K562 (cell line): ENCODE results near the gene IGSF21. TPM values are rescaled to one million over a fixed set of nuclear protein-coding genes. Genes with fewer than 3 reads are reported as not detected.

Source experiments
- ATAC-seq: fragments of 200-7000 bp; cut with Tn5 transposase; 3 replicates; pipeline ENCODE4 v1.9.1; 2020; ENCODE audit warnings: moderate library complexity
- BruUV-seq: library from RNA; stranded (reverse); fragments of 400-500 nt; replicated peaks from 2 replicates; lab custom pipeline; 2021; lab: Mats Ljungman, UMichigan
- CTCF ChIA-PET: fragments of 300-600 bp; formaldehyde crosslinking; extraction: SDS; loops from one replicate; lab custom pipeline; 2021; ENCODE audit warnings: low intra/inter-chr PET ratio; lab: Yijun Ruan, JAX
- POLR2A ChIA-PET: fragments of 300-600, 350-650 bp; sonication (Branson Sonifier 250); formaldehyde crosslinking; extraction: SDS; loops from one replicate; lab custom pipeline; 2021; ENCODE audit warnings: antibody characterized with exemption, inconsistent platforms; lab: Yijun Ruan, JAX
- DNase-seq, 4 experiments: peaks; one replicate each; pipeline versions ENCODE4 v3.0.0 to v3.0.0-alpha.2; 2011 to 2018; ENCODE audit warnings: low spot score in 3 of 4, mixed read lengths in 3 of 4; ENCODE audit errors: extremely low read depth in 1 of 4
- FAIRE-seq: peaks from 2 replicates; lab custom pipeline; 2011; peaks lifted over from hg19 to GRCh38; lab: Jason Lieb, UNC
- H2AFZ ChIP-seq: 2 replicates; pipeline ENCODE4 v1.6.0; 2011; ENCODE audit warnings: low read depth, low read length, control low read depth, inconsistent platforms
- H3K27ac ChIP-seq: fragments of 200-600 bp; 3 replicates; pipeline ENCODE4 v1.8.0; 2011; ENCODE audit warnings: low read depth, mild to moderate bottlenecking, control low read depth, inconsistent platforms, low read length, moderate library complexity, mixed read lengths; ENCODE audit errors: extremely low read depth
- H3K27me3 ChIP-seq, 2 experiments: fragments of 300-600 bp in 1 of 2; 2 replicates in 1 of 2; 3 replicates in 1 of 2; pipeline versions ENCODE4 v1.6.0 to v1.8.0; 2011; ENCODE audit warnings: inconsistent platforms in 2 of 2, low read length in 2 of 2, mild to moderate bottlenecking in 1 of 2, mixed read lengths in 1 of 2, moderate library complexity in 1 of 2; ENCODE audit not compliant: control insufficient read depth in 2 of 2, insufficient read depth in 2 of 2
- H3K36me3 ChIP-seq: fragments of 300-600 bp; 3 replicates; pipeline ENCODE4 v1.8.0; 2011; ENCODE audit warnings: mild to moderate bottlenecking, low read length, inconsistent platforms; ENCODE audit not compliant: control insufficient read depth, insufficient read depth
- H3K4me1 ChIP-seq, 2 experiments: fragments of 200-600 bp in 1 of 2; replicated peaks in 1 of 2; 2 replicates in 1 of 2; 3 replicates in 1 of 2; pipeline versions ENCODE4 v1.5.1 to v1.8.0; 2011; ENCODE audit warnings: inconsistent platforms in 2 of 2, low read length in 2 of 2, mild to moderate bottlenecking in 1 of 2, mixed read lengths in 1 of 2, moderate library complexity in 1 of 2; ENCODE audit not compliant: control insufficient read depth in 2 of 2, insufficient read depth in 2 of 2
- H3K4me2 ChIP-seq: 2 replicates; pipeline ENCODE4 v1.6.1; 2011; ENCODE audit warnings: low read length, control low read depth, inconsistent platforms, mixed read lengths; ENCODE audit not compliant: insufficient read depth
- H3K4me3 ChIP-seq: fragments of 200-600 bp; sonication (generic), shearing (Covaris generic); 2 replicates; pipeline ENCODE4 v1.5.1; 2016; ENCODE audit warnings: control low read depth, inconsistent platforms
- H3K79me2 ChIP-seq: fragments of 200-600 bp; 3 replicates; pipeline ENCODE4 v1.8.0; 2011; ENCODE audit warnings: low read length, inconsistent platforms; ENCODE audit not compliant: control insufficient read depth, insufficient read depth
- H3K9ac ChIP-seq, 2 experiments: 2 replicates each; pipeline versions ENCODE4 v1.6.0 to v1.6.1; 2011; ENCODE audit warnings: low read depth in 2 of 2, low read length in 2 of 2, control low read depth in 1 of 2, inconsistent platforms in 1 of 2, mild to moderate bottlenecking in 1 of 2, mixed read lengths in 1 of 2; ENCODE audit not compliant: insufficient read depth in 1 of 2
- H3K9me1 ChIP-seq: one replicate; pipeline ENCODE4 v1.6.0; 2011; ENCODE audit warnings: inconsistent platforms, mild to moderate bottlenecking, low read length, moderate library complexity; ENCODE audit not compliant: control insufficient read depth, insufficient read depth
- H3K9me3 ChIP-seq: replicated peaks from 2 replicates; pipeline ENCODE4 v1.5.1; 2011; ENCODE audit warnings: low read depth, low read length, inconsistent platforms; ENCODE audit not compliant: control insufficient read depth, insufficient read depth
- H4K20me1 ChIP-seq: replicated peaks from 2 replicates; pipeline ENCODE4 v1.6.1; 2011; ENCODE audit warnings: low read length, inconsistent platforms, mixed read lengths; ENCODE audit not compliant: control insufficient read depth, insufficient read depth
- ARNT ChIP-seq, 2 experiments: fragments of 450-650 bp; IDR thresholded peaks; 2 replicates each; pipeline ENCODE4 v1.6.1; 2016; ENCODE audit warnings: mild to moderate bottlenecking in 1 of 2
- FOSL1 ChIP-seq: fragments of 200-800 bp; sonication (Bioruptor generic); conservative IDR thresholded peaks from 2 replicates; pipeline ENCODE4 v1.6.1; 2016; ENCODE audit warnings: missing genetic modification characterization, missing compliant biosample characterization
- HMG20A ChIP-seq: fragments of 450-650 bp; formaldehyde crosslinking; conservative IDR thresholded peaks from 2 replicates; pipeline ENCODE4 v1.4.0; 2020; ENCODE audit warnings: mild to moderate bottlenecking, mixed read lengths
- NCOA1 ChIP-seq: fragments of 450-650 bp; IDR thresholded peaks from 2 replicates; pipeline ENCODE4 v1.6.1; 2016; ENCODE audit warnings: low read depth
- ZBED1 ChIP-seq: IDR thresholded peaks from 2 replicates; pipeline ENCODE4 v1.6.1; 2014
- ZNF217 ChIP-seq: sonication (generic); formaldehyde crosslinking; IDR thresholded peaks from 2 replicates; pipeline ENCODE4 v1.8.0; 2022; ENCODE audit warnings: mild to moderate bottlenecking, missing genetic modification reagents
- WGBS: fragments of 100-300 bp; shearing (Covaris generic); methylation state at CpG from one replicate; pipeline ENCODE4 v1.1.6; 2016; ENCODE audit warnings: low coverage, mixed read lengths; ENCODE audit not compliant: insufficient coverage; ENCODE audit errors: missing lambda C conversion rate; 5-methylcytosine and 5-hydroxymethylcytosine counted together
- in situ Hi-C: fragments of 300-500 bp; cut with MboI; formaldehyde crosslinking; loops from 4 replicates; pipeline ENCODE4 v1.15.0; 2018; ENCODE audit warnings: inconsistent platforms, mixed read lengths
- intact Hi-C: fragments of 100-400 bp; cut with micrococcal nuclease; formaldehyde crosslinking; loops from 2 replicates; pipeline ENCODE4 v1.14.2; 2022
- polyA plus RNA-seq, 8 experiments: library from polyadenylated mRNA; depleted of rRNA in 4 of 8; stranded (reverse) in 5 of 8; unstranded in 3 of 8; fragments of >200 nt; fragmentation: Nextera tagmentation in 2 of 8; fragmentation: Illumina TruSeq in 1 of 8; extraction: Ambion mirVana in 2 of 8; extraction: Trizol in 1 of 8; gene quantifications; 2 replicates each; pipeline versions ENCODE4 v1.2.1 to v1.2.3, GENCODE V29; 2011 to 2014; ENCODE audit warnings: inconsistent platforms in 1 of 8, missing spikeins in 1 of 8
- total RNA-seq, 7 experiments: library from RNA; depleted of rRNA in 6 of 7; stranded (reverse); fragments of >200 nt in 6 of 7; fragmentation: Illumina TruSeq in 2 of 7; extraction: Trizol in 2 of 7; gene quantifications; 2 replicates each; pipeline versions ENCODE4 v1.2.1 to v1.2.3, GENCODE V29; 2011 to 2021; ENCODE audit warnings: low replicate concordance in 1 of 7

IGSF21 gene
- total and polyA plus RNA-seq, 9 of the 15 experiments (the other 6 are each of a cell fraction or from before 2014, with no cell fraction given), result not detected

GRCh38 chr1:18339161-18339560 is 231.6 kb downstream of the IGSF21 start:
- intact Hi-C loops (no loop called here), in situ Hi-C loops (no loop called here)
- Histone ChIP-seq H3K4me1 (no peaks in the 10 kb centered on the region), H3K9ac (no peak overlapping the region), H3K79me2 (no peaks in the 10 kb centered on the region), H3K36me3 (no peaks in the 10 kb centered on the region), H3K9me1 (no peaks in the 10 kb centered on the region), H3K9me3 (no peaks in the 10 kb centered on the region), H3K27ac (no peak overlapping the region), H3K4me2 (no peak overlapping the region), H2AFZ (no peak overlapping the region), H4K20me1 (0 out of 2 replicates have a peak, but pooled peaks cover 5% of the 10 kb centered on the region), H3K4me3 (no peak overlapping the region), H3K27me3 (peaks cover 0 to 8% of the 10 kb centered on the region in 2 experiments; a peak in 1 of 5 replicates)
- ChIA-PET CTCF (no interaction called here), POLR2A (interaction anchor here (0.9 to 1.1 kb wide), 3 partner anchors 19 to 40 kb away, joined by 3 to 4 read pairs (median 3); no protein-coding TSS in a partner anchor)
- TF ChIP-seq ARNT (IDR thresholded peaks at IDR 0.05) (no peak), FOSL1 (peak; percentile 52; the same call in 1 of the 2 replicates)
- 2% methylated on average over 11 of the region's 11 CpGs for WGBS
- no TSS peak for BruUV-seq
- DNase-seq, result no peak
- no peak; the same call in 2 of the 3 replicates for ATAC-seq
- no peak for FAIRE-seq

- intact Hi-C loops, result no loop called here
- ChIA-PET POLR2A (interaction anchor here (0.7 to 1.1 kb wide), 2 partner anchors 20 to 231 kb away, joined by 3 to 4 read pairs; no protein-coding TSS in a partner anchor), CTCF (no interaction called here)
- 0 out of 2 replicates have a peak, but pooled peaks cover 3% of the 10 kb centered on the region for H4K20me1 ChIP-seq
- no peak overlapping the region for H3K9ac ChIP-seq
- WGBS, result 0% methylated on average over 2 of the region's 2 CpGs
- no peak overlapping the region for H3K4me2 ChIP-seq
- TF ChIP-seq ZNF217 (CRISPR knock-in tag) (no peak), NCOA1 (no peak), HMG20A (CRISPR knock-in tag) (no peak), ZBED1 (no peak)
- ATAC-seq (no peak), FAIRE-seq (no peak), DNase-seq (no peak)
- H3K4me1 ChIP-seq, result no peaks in the 10 kb centered on the region
- H3K4me3 ChIP-seq, result no peak overlapping the region
- no peaks in the 10 kb centered on the region for H3K9me3 ChIP-seq
- no peaks in the 10 kb centered on the region for H3K9me1 ChIP-seq
- no TSS peak for BruUV-seq
- no peak overlapping the region for H2AFZ ChIP-seq
- H3K27me3 ChIP-seq, result peaks cover 0 to 8% of the 10 kb centered on the region in 2 experiments; a peak in 1 of 5 replicates
- H3K36me3 ChIP-seq, result no peaks in the 10 kb centered on the region
- no peaks in the 10 kb centered on the region for H3K79me2 ChIP-seq
- no peak overlapping the region for H3K27ac ChIP-seq
- in situ Hi-C loops, result no loop called here
Observed at GRCh38 chr1:18340158-18340764, 232.7 kb downstream of the IGSF21 start.
